Measurements from ENCODE around the gene TRIM63. TPM values are rescaled to one million over a fixed set of nuclear protein-coding genes. Genes with fewer than 3 reads are reported as not detected.
"Not testable (repeated sequence)": the region's sequence is repeated elsewhere in the genome, so short reads cannot be mapped to it uniquely, and the experiment has no call there.

TRIM63 gene
- not detected for total RNA-seq

DNA sequence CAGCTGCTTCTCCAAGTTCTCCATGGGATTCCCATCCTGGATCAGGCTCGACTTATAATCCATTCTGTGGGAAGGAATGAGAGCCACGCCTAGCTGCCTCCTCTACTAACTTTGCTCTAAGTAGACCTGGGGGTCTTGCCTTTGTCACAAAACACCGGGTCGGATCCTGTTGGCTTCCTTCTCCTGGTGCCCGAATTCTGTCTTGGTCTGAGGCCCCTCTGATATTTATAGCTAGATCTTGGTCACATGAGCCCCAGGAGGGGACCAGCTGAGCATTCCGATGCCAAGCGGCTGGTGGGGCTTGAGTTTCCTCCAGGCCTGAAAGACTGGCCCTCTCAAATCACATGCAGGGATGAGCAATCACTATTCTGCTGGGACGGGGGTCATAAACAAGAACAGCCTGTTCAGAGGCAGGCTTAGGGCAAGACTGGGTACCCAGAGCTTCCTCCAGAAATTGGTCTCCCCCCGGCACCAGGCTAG, at the start of gene TRIM63:
Gene TRIM63, minus strand, starts transcription at position 199 of the 480 bp plus-strand sequence. Its CDS starts 136 bp downstream, at position 63.
- H3K27ac Mint-ChIP-seq: no peak within 1 kb of the TSS

DNA sequence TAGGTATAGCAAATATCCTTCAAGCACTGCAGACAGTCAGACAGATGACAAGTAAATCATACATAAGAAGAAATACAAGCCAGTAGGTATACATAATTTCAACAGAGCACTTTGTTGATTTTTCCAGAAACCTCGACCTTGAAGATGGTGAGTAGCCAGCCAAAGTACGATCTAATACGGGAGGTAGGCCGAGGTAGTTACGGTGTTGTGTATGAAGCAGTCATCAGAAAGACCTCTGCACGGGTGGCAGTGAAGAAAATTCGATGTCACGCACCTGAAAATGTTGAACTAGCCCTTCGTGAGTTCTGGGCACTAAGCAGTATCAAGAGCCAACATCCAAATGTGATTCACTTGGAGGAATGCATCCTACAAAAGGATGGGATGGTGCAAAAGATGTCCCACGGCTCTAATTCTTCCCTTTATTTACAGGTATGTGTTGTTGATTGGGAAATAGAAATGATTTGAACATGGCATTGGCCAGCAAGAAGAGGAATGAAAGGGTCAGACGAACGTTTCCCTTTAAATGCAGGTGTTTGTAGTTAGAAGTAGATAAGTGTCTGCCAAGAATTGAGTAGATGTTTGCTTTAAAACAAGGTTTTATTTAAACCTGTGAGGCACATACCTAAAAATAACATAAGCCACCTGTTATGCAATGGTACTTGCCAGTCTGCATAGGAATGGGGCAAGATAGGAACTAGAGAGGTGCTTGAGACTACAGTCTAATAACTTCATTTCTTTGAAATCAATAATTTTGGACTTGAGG, 46.9 kb upstream of the TRIM63 start:
- ATAC-seq: no peak
- Mint-ChIP-seq H3K36me3 (peaks cover 10% of the 10 kb centered on the region), H3K4me1 (ENCODE audit: low read depth in 2 of 2) (peaks cover 14 to 17% of the 10 kb centered on the region in 2 donors), H3K9me3 (no peaks in the 10 kb centered on the region), H3K4me3 (no peak overlapping the region), H3K27me3 (no peaks in the 10 kb centered on the region), H3K27ac (no peak overlapping the region)
- no peak for DNase-seq (ENCODE audit: low spot score)

More for the DNA sequence above, at the start of gene TRIM63:
- Mint-ChIP-seq H3K36me3 (no peaks in the 10 kb centered on the region), H3K27me3 (peaks cover 23 to 27% of the 10 kb centered on the region in 2 donors), H3K4me3 (no peak within 1 kb of the TSS), H3K9me3 (no peaks in the 10 kb centered on the region), H3K4me1 (ENCODE audit: low read depth in 2 of 2) (no peaks in the 10 kb centered on the region)
- ATAC-seq (no peak), DNase-seq (ENCODE audit: low spot score) (no peak)

DNA sequence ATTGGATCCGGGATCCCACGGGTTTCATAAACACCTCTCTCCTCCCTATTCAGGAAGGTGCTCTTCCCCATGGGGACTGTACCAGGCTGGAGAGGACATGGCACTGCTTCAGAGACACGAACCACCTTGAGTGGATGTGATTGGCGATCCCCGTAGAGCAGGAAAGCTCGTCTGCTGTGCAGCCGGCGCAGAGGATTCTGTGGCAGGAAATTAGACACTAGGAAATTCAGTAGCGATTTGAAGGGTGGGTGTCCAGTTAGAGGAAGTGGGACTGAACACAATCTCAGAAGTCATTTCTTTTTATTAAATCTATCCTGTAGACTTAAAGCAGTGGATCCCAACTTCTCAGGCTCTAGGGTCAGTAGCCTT, 45.0 kb upstream of the TRIM63 start:
- no peak for ATAC-seq
- no peak for DNase-seq (ENCODE audit: low spot score)
- Mint-ChIP-seq H3K4me3 (peak overlapping the region; percentile 86), H3K36me3 (peaks cover 6% of the 10 kb centered on the region), H3K9me3 (no peaks in the 10 kb centered on the region), H3K4me1 (ENCODE audit: low read depth in 2 of 2) (peaks cover 14 to 17% of the 10 kb centered on the region in 2 donors), H3K27ac (peak overlapping the region; percentile 50 to 88), H3K27me3 (no peaks in the 10 kb centered on the region)

DNA sequence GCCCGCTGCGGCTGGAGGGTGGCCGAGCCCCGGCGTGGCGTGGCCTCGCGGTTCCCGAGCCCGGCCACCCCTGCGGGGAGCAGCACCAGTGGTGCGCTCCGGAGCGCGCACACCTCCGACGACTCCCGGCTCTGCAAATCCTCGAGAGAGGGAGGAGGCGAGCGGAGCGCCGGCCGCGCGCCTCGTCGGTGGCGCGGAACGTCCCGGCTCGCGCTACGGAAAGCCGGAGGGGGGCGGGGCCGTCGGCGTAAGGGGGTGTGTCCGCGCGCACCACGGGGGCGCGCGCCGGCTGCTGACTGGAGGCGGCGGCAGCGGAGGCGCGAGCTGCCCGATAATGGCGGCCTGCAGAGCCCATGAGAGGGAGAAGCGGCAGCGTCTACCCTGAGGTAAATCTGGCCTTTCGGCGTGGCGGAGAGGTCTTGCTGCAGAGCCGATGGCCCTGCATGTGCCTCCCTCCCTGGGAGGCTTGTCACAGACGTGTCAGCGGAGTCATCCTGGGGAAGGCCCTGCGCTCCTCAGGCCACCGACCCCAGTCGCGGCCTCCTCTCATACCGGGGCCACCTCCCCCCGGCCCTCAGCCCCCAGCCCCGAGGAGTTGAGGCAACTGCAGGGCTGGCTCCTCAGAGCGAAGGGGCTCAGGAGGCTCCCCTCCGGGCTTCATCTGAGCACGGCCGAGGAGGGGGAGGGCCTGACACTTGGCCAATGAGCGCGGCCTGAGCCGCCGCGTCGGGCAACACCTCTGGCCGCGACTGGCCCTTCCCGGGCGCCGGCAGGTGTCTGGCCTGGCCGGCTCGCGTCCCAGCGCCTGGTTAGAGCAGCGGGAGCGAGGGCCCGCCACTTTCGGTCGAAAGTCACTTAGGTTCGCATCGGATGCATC, 44.3 kb upstream of the TRIM63 start, which contains the start of gene PDIK1L:
Gene PDIK1L, plus strand, starts transcription at position 295 of the 877 bp plus-strand sequence. CDS start 2,485 bp downstream, outside the sequence.
- peak within 1 kb of the TSS; percentile 50 to 88 for H3K27ac Mint-ChIP-seq
- peak; percentile 94 for ATAC-seq
- H3K9me3 Mint-ChIP-seq: no peaks in the 10 kb centered on the region
- H3K36me3 Mint-ChIP-seq: peaks cover 6% of the 10 kb centered on the region
- DNase-seq (ENCODE audit: low spot score): peak; percentile 95
- H3K27me3 Mint-ChIP-seq: no peaks in the 10 kb centered on the region
- H3K4me3 Mint-ChIP-seq: peak within 1 kb of the TSS; percentile 86
- H3K4me1 Mint-ChIP-seq (ENCODE audit: low read depth in 2 of 2): peaks cover 14 to 17% of the 10 kb centered on the region in 2 donors

DNA sequence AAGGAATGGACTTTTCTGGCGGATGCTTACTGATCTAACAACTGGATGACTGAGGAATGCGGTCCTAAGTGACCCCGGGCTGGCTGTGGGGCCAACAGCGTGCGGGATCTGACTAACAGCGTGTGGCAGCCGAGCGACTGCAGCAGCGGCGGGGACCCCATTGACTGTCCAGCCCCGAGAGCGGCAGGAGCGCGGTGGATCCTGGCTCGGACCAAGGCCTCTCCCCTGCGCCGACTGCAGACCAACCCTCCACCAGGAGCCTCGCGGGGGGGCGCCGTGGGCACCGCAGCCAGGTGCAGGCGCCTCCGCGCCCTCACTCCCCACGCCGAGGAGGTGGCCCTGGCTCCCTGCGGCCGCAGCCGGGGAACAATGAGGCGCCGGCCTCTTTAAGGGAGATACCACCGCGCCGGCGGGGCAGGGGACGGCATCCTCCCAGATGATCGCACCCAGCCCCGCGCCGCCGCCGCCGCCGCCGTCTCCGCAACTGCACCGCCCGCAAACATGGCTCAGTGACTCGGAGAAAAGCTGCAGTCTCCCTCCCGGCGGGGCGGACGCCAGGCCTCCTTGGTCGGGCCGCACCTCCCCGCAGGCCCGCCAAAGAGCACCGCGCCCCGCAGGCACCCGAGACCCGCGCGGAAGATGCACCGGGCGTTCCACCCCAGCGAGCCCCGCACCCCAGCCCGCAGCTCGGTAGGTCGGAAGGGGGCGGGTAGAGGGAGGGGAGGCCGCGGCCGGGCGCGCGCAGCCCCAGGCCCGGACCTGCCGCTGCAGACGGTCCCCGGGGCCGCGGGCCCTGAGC, 43.5 kb upstream of the TRIM63 start:
- Mint-ChIP-seq H3K4me3 (peak overlapping the region; percentile 86), H3K27me3 (no peaks in the 10 kb centered on the region), H3K36me3 (peaks cover 6% of the 10 kb centered on the region), H3K27ac (peak overlapping the region; percentile 48 to 86), H3K4me1 (ENCODE audit: low read depth in 2 of 2) (peaks cover 14 to 17% of the 10 kb centered on the region in 2 donors), H3K9me3 (no peaks in the 10 kb centered on the region)
- DNase-seq (ENCODE audit: low spot score) (peak; percentile 77), ATAC-seq (peak; percentile 70 to 74)

DNA sequence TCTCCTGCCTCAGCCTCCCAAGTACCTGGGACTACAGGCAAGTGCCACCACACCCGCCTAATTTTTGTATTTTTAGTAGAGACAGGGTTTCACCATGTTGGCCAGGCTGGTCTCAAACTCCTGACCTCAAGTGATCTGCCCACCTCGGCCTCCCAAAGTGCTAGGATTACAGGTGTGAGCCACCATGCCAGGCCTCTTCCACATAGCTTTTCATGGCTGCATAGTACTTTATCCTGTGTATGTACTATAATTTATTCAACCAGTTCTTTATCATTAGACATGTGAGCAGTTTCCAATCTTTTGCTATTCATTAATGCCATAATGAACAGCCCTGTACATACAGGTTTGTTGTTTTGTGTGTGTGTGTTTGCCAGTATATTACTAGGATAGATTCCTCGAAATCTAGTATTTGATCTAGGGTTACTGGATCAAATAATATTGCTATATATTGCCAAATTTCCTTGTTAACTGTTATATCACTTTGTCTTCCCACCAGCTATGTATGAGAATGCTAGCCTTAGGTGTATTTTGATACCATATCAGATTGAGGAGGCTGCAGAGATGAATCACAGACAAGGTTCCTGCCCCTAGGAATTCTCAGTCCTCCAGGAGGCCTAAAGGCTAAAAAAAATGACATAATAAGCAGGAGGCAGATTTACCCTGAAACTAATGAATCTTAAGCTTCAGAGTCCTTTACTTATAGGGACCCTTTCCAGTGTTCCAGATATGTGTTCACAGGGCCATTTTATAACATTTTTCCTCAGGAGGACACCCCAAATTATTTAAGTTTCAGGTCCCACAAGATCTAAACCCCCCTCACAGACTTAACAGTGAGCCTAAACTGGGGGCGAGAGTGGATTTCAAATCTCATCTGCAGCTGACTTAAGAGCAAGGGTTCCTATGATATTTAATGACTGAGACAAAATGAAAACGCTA, 42.1 kb upstream of the TRIM63 start:
- peak overlapping the region; percentile 48 to 86 for H3K27ac Mint-ChIP-seq

DNA sequence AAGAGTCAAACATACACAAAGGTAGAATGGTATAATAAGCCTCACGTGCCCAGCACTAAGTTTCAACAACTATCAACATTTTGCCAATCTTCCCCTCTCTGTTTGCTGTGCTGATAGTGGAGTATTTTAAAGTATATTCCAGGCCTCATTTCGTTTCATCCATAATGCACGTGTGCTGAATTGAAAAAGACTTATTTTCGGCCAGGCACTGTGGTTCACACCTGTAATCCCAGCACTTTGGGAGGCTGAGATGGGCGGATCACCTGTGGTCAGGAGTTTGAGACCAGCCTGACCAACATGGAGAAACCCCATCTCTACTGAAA, 37.8 kb upstream of the TRIM63 start:
- not testable (repeated sequence) for H3K9me3 Mint-ChIP-seq; H3K4me1 Mint-ChIP-seq (ENCODE audit: low read depth in 2 of 2)

More for the DNA sequence above, 42.1 kb upstream of the TRIM63 start:
- peaks cover 4% of the 10 kb centered on the region for H3K36me3 Mint-ChIP-seq
- no peaks in the 10 kb centered on the region for H3K9me3 Mint-ChIP-seq
- peaks cover 13 to 17% of the 10 kb centered on the region in 2 donors for H3K4me1 Mint-ChIP-seq (ENCODE audit: low read depth in 2 of 2)
- no peaks in the 10 kb centered on the region for H3K27me3 Mint-ChIP-seq
- peak overlapping the region; percentile 86 for H3K4me3 Mint-ChIP-seq
- DNase-seq (ENCODE audit: low spot score) (no peak), ATAC-seq (no peak)

DNA sequence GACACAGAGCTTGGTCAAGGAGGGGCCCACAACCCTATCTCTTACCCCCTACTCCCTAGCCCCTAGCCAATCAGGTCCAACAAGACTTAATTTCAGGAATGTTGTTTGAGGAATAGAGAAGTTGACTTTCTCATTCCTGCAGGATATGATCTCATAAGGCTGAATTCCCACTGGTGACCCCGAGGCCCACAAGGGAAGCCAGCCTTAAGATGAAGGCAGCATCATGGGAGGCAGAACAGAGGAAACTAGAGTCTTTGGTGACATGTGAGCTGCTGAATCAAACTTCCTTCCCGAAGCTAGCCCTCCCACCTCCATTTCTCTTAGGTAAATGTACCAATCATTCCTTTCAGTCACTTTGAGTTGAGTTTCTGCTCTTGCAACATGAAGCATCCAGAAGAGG, 35.1 kb upstream of the TRIM63 start:
- H3K4me3 Mint-ChIP-seq: no peak overlapping the region
- ATAC-seq: no peak
- peaks cover 0 to 6% of the 10 kb centered on the region in 2 donors for H3K4me1 Mint-ChIP-seq (ENCODE audit: low read depth in 2 of 2)
- peaks cover 0 to 9% of the 10 kb centered on the region in 2 donors for H3K27me3 Mint-ChIP-seq
- H3K9me3 Mint-ChIP-seq: no peaks in the 10 kb centered on the region
- DNase-seq (ENCODE audit: low spot score): no peak
- H3K36me3 Mint-ChIP-seq: no peaks in the 10 kb centered on the region
- H3K27ac Mint-ChIP-seq: no peak overlapping the region

More for the DNA sequence above, 37.8 kb upstream of the TRIM63 start:
- ATAC-seq; DNase-seq (ENCODE audit: low spot score); H3K4me3 Mint-ChIP-seq; H3K27ac Mint-ChIP-seq; H3K36me3 Mint-ChIP-seq; H3K27me3 Mint-ChIP-seq: not testable (repeated sequence)

DNA sequence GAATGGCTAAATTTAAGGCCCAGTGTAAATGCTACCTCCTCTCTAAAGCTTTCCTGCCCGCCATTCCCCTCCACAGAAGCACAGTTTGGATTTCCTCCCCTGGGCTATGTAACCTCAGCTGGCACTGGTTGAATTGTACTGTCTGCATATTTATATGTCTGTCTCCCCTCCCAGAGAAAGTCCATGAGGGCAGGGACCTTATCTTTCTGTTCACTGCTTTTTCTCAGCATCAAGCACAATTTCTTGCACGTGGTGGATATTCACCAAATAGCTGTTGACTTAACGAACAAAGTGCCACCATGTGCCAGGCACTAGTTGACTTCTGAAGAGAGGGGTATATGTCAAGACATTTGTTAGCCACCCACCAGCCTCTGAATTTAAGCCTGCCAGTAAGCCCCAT, 34.7 kb upstream of the TRIM63 start:
- H3K4me3 Mint-ChIP-seq: no peak overlapping the region
- H3K27ac Mint-ChIP-seq: no peak overlapping the region
- H3K4me1 Mint-ChIP-seq (ENCODE audit: low read depth in 2 of 2): peaks cover 0 to 6% of the 10 kb centered on the region in 2 donors
- no peaks in the 10 kb centered on the region for H3K36me3 Mint-ChIP-seq
- no peaks in the 10 kb centered on the region for H3K9me3 Mint-ChIP-seq
- DNase-seq (ENCODE audit: low spot score) (no peak), ATAC-seq (no peak)
- H3K27me3 Mint-ChIP-seq: peaks cover 0 to 9% of the 10 kb centered on the region in 2 donors

DNA sequence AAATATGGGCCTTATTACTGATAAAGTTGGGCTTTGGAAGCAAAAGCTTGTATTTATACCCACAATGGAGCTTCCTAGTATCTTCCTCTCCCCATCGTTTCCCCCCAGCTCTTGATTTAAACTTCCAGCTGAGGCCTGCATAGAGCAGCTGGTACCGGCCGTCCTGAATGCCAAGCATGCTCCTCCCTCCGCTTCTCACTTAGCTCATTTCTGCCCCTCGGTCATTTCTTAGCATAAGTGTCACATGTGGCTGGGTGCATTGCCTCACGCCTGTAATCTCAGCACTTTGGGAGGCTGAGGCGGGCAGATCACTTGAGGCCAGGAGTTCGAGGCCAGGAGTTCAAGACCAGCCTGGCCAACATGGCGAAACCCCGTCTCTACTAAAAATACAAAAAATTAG, 32.8 kb upstream of the TRIM63 start:
- ATAC-seq; H3K36me3 Mint-ChIP-seq; H3K9me3 Mint-ChIP-seq; H3K27ac Mint-ChIP-seq; H3K4me3 Mint-ChIP-seq; H3K4me1 Mint-ChIP-seq (ENCODE audit: low read depth in 2 of 2); DNase-seq (ENCODE audit: low spot score): not testable (repeated sequence)
- peaks cover 0 to 15% of the 10 kb centered on the region in 2 donors for H3K27me3 Mint-ChIP-seq

DNA sequence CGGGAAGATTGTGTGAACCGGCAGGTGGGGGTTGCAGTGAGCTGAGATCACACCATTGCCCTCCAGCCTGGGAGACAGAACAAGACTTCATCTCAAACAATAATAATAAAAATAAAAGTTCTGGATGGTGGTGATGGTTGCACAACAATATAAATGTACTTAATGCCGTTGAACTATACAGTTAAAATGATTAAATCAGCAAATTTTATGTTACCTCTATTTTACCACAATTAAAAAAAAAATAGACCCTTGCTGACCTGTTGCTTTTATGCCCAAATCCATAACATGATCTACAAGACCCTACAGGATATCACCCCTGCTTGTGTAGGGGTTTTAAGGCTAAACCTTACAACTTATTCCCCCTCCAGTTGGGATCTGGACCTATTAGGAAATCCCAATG, 32.4 kb upstream of the TRIM63 start:
- H3K4me1 Mint-ChIP-seq (ENCODE audit: low read depth in 2 of 2): peaks cover 0 to 6% of the 10 kb centered on the region in 2 donors
- no peaks in the 10 kb centered on the region for H3K36me3 Mint-ChIP-seq
- no peak overlapping the region for H3K4me3 Mint-ChIP-seq
- no peak overlapping the region for H3K27ac Mint-ChIP-seq
- no peaks in the 10 kb centered on the region for H3K9me3 Mint-ChIP-seq
- H3K27me3 Mint-ChIP-seq: peaks cover 0 to 15% of the 10 kb centered on the region in 2 donors
- DNase-seq (ENCODE audit: low spot score) (no peak), ATAC-seq (no peak)

DNA sequence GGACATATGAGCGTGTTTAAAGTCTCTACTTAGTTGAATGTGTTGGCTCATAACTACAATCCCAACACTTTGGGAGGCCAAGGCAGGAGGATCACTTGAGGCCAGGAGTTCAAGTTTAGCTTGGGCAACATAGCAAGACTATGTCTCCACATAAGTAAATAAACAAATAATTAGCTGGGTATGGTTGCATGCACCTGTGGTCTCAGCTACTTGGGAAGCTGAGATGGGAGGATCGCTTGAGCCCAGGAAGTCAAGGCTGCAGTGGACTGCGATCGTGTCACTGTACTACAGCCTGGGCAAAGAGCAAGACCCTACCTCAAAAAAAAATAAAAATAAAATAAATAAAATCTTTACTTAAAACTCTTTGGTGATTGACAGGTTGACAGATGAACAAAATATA, 31.2 kb upstream of the TRIM63 start:
- ATAC-seq: no peak
- H3K27me3 Mint-ChIP-seq: peaks cover 0 to 15% of the 10 kb centered on the region in 2 donors

More for the DNA sequence above, 31.2 kb upstream of the TRIM63 start:
- H3K4me1 Mint-ChIP-seq (ENCODE audit: low read depth in 2 of 2): peaks cover 0 to 6% of the 10 kb centered on the region in 2 donors
- no peaks in the 10 kb centered on the region for H3K9me3 Mint-ChIP-seq
- no peak overlapping the region for H3K4me3 Mint-ChIP-seq
- H3K27ac Mint-ChIP-seq: no peak overlapping the region
- no peak for DNase-seq (ENCODE audit: low spot score)
- H3K36me3 Mint-ChIP-seq: no peaks in the 10 kb centered on the region
